Gastroesophageal sphincter (tissue), 3 donors: ENCODE data around the gene CBARP.

ENCODE experiments used
- CTCF ChIP-seq, 4 experiments: fragments of 200-600 bp in 2 of 4; fragments of 450-650 bp in 2 of 4; sonication (generic) in 1 of 4; IDR thresholded peaks; one replicate each; pipeline ENCODE4 v1.5.1; 2017 to 2019; ENCODE audit warnings: antibody characterized with exemption in 4 of 4, mild to moderate bottlenecking in 2 of 4, moderate library complexity in 2 of 4
- EP300 ChIP-seq: sonication (generic); formaldehyde crosslinking; IDR thresholded peaks from one replicate; pipeline ENCODE4 v1.6.1; 2017; ENCODE audit warnings: antibody characterized with exemption, mild to moderate bottlenecking

- TF ChIP-seq EP300 = no peak
- TF ChIP-seq CTCF (IDR thresholded peaks at IDR 0.05) = no peak
Observed at GRCh38 chr19:1199531-1199930, 38.3 kb downstream of the CBARP start.
